HG02642 (cell line): ENCODE data around the gene NFATC1.
A peak's percentile ranks its signal among the peaks of the same experiment; 100 is the strongest.
"Not testable (repeated sequence)": the region's sequence is repeated elsewhere in the genome, so short reads cannot be mapped to it uniquely, and the experiment has no call there.

Source experiments
- ATAC-seq: cut with Tn5 transposase; IDR thresholded peaks from one replicate; pipeline ENCODE4 v1.9.1; 2021; ENCODE audit warnings: mild to moderate bottlenecking; ENCODE audit not compliant: unreplicated experiment, poor library complexity

NFATC1 gene

GRCh38 chr18:79374408-79375171 is 21.1 kb upstream of the NFATC1 start:
- peak; percentile 71 for ATAC-seq

- ATAC-seq, result no peak
Observed at GRCh38 chr18:79375441-79376154, 20.1 kb upstream of the NFATC1 start.

- not testable (repeated sequence) for ATAC-seq
Observed at GRCh38 chr18:79376661-79377060, 19.1 kb upstream of the NFATC1 start.

GRCh38 chr18:79377187-79377891 is 18.4 kb upstream of the NFATC1 start:
- ATAC-seq, result no peak

- peak; percentile 75 for ATAC-seq
Observed at GRCh38 chr18:79378536-79379250, 17.0 kb upstream of the NFATC1 start.

- ATAC-seq, result peak; percentile 10
Observed at GRCh38 chr18:79379251-79379905, 16.4 kb upstream of the NFATC1 start.

- no peak for ATAC-seq
Observed at GRCh38 chr18:79379931-79380815, 15.6 kb upstream of the NFATC1 start.

- ATAC-seq, result no peak
Observed at GRCh38 chr18:79380816-79381806, 14.6 kb upstream of the NFATC1 start.

GRCh38 chr18:79381811-79382311 is 13.9 kb upstream of the NFATC1 start:
- ATAC-seq, result no peak

- ATAC-seq, result no peak
Observed at GRCh38 chr18:79382681-79383387, 12.9 kb upstream of the NFATC1 start.

GRCh38 chr18:79383388-79384056 is 12.2 kb upstream of the NFATC1 start:
- no peak for ATAC-seq

GRCh38 chr18:79384151-79384807 is 11.5 kb upstream of the NFATC1 start:
- no peak for ATAC-seq

- ATAC-seq, result no peak
Observed at GRCh38 chr18:79384834-79385233, 10.9 kb upstream of the NFATC1 start.

GRCh38 chr18:79385326-79385707 is 10.4 kb upstream of the NFATC1 start:
- no peak for ATAC-seq

GRCh38 chr18:79385708-79386341 is 9.9 kb upstream of the NFATC1 start:
- ATAC-seq, result no peak

GRCh38 chr18:79386547-79386946 is 9.2 kb upstream of the NFATC1 start:
- no peak for ATAC-seq
